ENCODE measurements around the gene CTSV. TPM values are rescaled to one million over a fixed set of nuclear protein-coding genes. Genes with fewer than 3 reads are reported as not detected.
"Not testable (repeated sequence)": the region's sequence is repeated elsewhere in the genome, so short reads cannot be mapped to it uniquely, and the experiment has no call there.

Gene CTSV
- total RNA-seq: under 1 TPM in 2 of 3 donors, not detected in 1; 0.14 to 0.34 TPM

GRCh38 chr9:97038611-97039513 lies at the start of gene CTSV:
Gene CTSV, minus strand, starts transcription at chr9:97039142. Its CDS starts 1,099 bp downstream, at chr9:97038043.
- Mint-ChIP-seq H3K4me3 (peak within 1 kb of the TSS; percentile 80), H3K9me3 (no peaks in the 10 kb centered on the region), H3K4me1 (ENCODE audit: low read depth) (peaks cover 3% of the 10 kb centered on the region), H3K36me3 (ENCODE audit: insufficient read depth) (no peaks in the 10 kb centered on the region), H3K27me3 (ENCODE audit: low read depth) (peaks cover 49% of the 10 kb centered on the region)
- ATAC-seq: peak; percentile 100
- peak; percentile 73 for DNase-seq

- H3K9me3 Mint-ChIP-seq; ATAC-seq; H3K36me3 Mint-ChIP-seq (ENCODE audit: insufficient read depth); DNase-seq; H3K4me1 Mint-ChIP-seq (ENCODE audit: low read depth); H3K4me3 Mint-ChIP-seq: not testable (repeated sequence)
- peaks cover 35% of the 10 kb centered on the region for H3K27me3 Mint-ChIP-seq (ENCODE audit: low read depth)
Observed at GRCh38 chr9:97087668-97088215, 48.8 kb upstream of the CTSV start.

DNA sequence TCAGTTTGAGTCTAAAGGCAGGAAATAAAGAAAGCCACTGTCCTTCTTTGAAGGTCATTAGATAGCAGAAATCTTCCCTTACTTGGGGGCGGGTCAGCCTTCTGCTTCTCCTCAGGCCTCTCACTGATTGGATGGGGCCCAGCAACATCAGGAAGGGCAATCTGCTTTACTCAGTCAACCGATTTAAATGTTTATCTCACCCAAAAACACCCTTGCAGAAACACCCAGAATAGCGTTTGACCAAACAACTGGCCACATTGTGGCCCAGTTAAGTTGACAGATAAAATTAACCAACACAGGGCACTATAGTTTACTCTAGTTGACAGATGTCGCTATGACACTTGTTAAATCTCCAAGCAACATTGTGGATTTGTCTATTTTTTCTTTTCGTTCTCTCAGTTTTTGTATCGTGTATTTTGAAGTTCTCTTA lies 45.6 kb upstream of the CTSV start:
- H3K9me3 Mint-ChIP-seq; DNase-seq; H3K4me3 Mint-ChIP-seq; H3K4me1 Mint-ChIP-seq (ENCODE audit: low read depth); ATAC-seq; H3K36me3 Mint-ChIP-seq (ENCODE audit: insufficient read depth): not testable (repeated sequence)
- H3K27me3 Mint-ChIP-seq (ENCODE audit: low read depth): peaks cover 30% of the 10 kb centered on the region

- no peak for ATAC-seq
- Mint-ChIP-seq H3K36me3 (ENCODE audit: insufficient read depth) (no peaks in the 10 kb centered on the region), H3K9me3 (peaks cover 4% of the 10 kb centered on the region), H3K4me1 (ENCODE audit: low read depth) (no peaks in the 10 kb centered on the region), H3K27me3 (ENCODE audit: low read depth) (peaks cover 55% of the 10 kb centered on the region), H3K4me3 (no peak overlapping the region)
- DNase-seq: no peak
Observed at GRCh38 chr9:97078362-97078761, 39.4 kb upstream of the CTSV start.

DNA sequence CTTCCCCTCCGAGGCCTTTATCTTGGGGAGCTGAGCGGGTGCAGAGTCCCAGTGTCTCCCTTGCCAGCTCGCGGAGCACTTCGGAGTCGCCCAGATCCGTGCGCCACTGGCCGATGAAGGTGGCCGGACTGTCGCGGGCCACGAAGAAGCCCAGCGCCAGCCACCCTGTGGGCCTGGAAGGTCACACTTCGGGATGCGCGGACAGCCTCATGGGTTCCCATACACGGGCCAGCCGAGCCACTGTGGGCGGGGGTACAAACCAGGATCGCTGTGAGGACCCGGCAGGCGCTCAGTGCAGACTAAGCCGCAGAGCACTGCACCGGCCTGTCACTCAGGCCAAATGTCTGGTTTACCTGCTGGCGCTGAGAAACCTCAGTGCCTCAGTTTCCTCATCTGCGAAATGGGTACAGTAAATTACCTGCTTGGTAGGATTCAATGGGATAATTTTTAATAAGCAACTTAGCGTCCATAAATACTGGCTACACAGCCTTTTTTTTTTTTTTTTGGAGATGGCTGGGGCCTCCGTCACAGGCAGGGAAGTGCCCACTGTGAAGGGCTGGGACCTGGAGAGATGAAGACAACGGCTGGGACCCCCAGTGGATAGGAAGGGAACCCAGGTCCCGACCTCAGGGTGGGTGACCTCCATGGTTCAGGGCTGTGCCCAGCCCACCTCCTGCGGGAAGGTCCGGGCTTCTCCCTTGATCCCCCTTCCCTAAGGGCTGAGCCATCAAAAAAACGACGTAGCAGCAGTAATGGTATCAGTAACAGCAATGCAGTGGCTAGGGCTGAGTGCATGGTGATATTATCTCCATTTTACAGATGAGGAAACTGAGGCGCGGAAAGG lies 38.7 kb upstream of the CTSV start:
- DNase-seq (no peak), ATAC-seq (no peak)
- H3K9me3 Mint-ChIP-seq: peaks cover 4% of the 10 kb centered on the region
- no peaks in the 10 kb centered on the region for H3K4me1 Mint-ChIP-seq (ENCODE audit: low read depth)
- no peak overlapping the region for H3K4me3 Mint-ChIP-seq
- no peaks in the 10 kb centered on the region for H3K36me3 Mint-ChIP-seq (ENCODE audit: insufficient read depth)
- H3K27me3 Mint-ChIP-seq (ENCODE audit: low read depth): peaks cover 59% of the 10 kb centered on the region

DNA sequence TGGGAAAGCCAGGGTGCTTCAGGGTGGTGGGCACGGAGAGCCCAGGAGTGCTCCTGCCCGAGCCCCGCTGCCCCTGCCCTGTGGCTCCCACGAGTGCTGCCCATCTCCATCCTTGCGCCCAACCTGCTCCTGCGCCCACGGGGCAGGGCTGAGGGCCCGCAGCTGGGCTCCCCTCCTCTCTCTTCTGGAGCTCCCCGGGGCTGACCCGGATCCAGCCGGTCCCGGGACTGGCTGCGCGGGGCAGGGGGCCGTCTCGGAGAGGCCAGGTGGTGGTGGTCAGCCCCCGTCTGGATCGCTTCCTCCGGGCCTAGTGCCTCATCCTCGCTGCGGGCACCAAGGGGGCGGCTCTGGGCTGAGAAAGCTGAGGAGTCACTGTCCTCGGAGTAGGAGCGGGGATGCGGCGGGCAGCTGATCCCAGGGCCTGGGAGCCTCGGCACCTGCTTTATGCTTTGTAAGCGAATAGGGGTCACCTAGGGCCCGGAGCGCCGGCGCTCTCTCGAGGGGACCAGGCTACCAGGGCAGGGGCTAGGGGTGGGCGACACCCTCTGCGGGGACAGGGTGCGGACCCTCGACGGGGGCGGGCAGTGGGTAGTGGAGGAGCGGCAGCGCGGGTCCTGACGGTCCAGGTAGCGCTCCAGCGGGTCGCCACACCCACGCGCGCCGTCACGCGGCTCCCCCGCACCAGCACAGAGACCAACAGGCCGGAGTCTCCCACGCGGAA lies 37.9 kb upstream of the CTSV start:
- peaks cover 63% of the 10 kb centered on the region for H3K27me3 Mint-ChIP-seq (ENCODE audit: low read depth)
- not testable (repeated sequence) for H3K4me3 Mint-ChIP-seq; H3K4me1 Mint-ChIP-seq (ENCODE audit: low read depth); H3K9me3 Mint-ChIP-seq; DNase-seq; H3K36me3 Mint-ChIP-seq (ENCODE audit: insufficient read depth)
- peak in 1 of 2 donors; percentile 30 for ATAC-seq

DNA sequence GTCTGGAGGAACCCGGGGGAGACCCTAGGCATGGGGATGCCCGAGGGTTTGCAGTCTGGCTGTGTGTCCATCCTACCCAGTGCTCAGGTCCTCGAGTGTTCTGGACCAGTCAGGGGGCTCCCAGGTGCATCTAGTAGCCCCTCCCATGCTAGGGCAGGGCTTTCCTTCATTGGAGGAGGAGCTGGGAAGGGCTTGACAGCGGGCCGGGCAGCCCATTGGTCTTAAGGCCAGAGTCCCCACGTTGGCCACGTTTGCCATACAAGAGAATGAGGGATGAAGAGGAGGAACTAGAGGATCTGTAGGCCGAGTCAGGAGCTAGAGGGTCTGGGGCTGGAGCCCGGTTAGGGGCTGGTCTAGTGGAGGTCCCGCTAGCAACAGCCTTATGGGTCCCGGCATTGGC lies 37.3 kb upstream of the CTSV start:
- H3K4me3 Mint-ChIP-seq: no peak overlapping the region
- H3K27me3 Mint-ChIP-seq (ENCODE audit: low read depth): peaks cover 66% of the 10 kb centered on the region
- DNase-seq (no peak), ATAC-seq (no peak)
- H3K4me1 Mint-ChIP-seq (ENCODE audit: low read depth): no peaks in the 10 kb centered on the region
- H3K36me3 Mint-ChIP-seq (ENCODE audit: insufficient read depth): no peaks in the 10 kb centered on the region
- peaks cover 4% of the 10 kb centered on the region for H3K9me3 Mint-ChIP-seq

GRCh38 chr9:97075289-97075985 lies 36.5 kb upstream of the CTSV start:
- Mint-ChIP-seq H3K4me1 (ENCODE audit: low read depth) (no peaks in the 10 kb centered on the region), H3K36me3 (ENCODE audit: insufficient read depth) (no peaks in the 10 kb centered on the region), H3K4me3 (no peak overlapping the region), H3K9me3 (no peaks in the 10 kb centered on the region), H3K27me3 (ENCODE audit: low read depth) (peaks cover 62% of the 10 kb centered on the region)
- DNase-seq (no peak), ATAC-seq (no peak)

DNA sequence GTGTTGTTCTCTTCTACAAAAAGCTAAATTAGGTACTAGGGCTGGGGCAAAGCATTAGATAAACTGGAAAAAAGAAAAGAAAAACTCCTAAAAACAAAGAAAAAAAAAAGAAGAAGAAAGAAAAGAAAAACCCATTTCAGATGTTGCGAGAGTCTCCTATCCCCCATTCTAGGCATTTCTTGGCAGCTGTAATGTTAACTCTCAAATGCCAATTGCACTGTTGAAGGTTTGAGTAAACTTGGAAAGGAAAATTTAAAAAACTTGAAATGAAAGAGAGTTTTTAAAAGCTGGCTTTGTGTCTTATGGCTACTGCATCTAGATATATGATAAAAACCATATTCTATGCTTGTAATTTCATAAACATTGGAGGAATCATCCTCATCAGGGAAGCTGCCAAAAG lies 34.6 kb upstream of the CTSV start:
- no peak for ATAC-seq
- H3K4me3 Mint-ChIP-seq: no peak overlapping the region
- no peaks in the 10 kb centered on the region for H3K9me3 Mint-ChIP-seq
- no peaks in the 10 kb centered on the region for H3K36me3 Mint-ChIP-seq (ENCODE audit: insufficient read depth)
- no peak for DNase-seq
- no peaks in the 10 kb centered on the region for H3K4me1 Mint-ChIP-seq (ENCODE audit: low read depth)
- H3K27me3 Mint-ChIP-seq (ENCODE audit: low read depth): peaks cover 52% of the 10 kb centered on the region

DNA sequence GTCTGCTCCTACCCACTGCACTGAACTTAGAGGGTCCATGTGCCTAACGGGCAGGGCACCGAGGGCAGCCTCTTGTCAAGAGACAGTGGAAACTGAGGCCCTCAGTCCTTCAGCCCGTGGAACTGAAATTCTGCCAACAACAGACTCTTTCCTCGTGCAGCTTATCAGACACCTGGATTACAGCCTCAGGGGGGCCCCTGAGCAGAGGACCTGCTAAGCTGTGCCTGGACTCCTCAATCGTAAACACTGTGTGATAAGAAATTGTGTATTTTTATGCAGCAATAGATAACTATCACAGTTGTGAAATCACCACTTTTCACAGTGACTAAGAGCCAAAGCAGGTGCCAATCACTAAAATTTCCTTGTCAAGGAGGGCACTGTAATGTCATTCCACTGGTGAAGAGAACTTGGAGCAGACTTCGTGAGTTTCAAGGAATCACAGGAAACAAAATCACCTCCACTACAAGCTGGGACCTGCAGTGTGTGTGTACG lies 33.4 kb upstream of the CTSV start:
- Mint-ChIP-seq H3K27me3 (ENCODE audit: low read depth) (peaks cover 42% of the 10 kb centered on the region), H3K36me3 (ENCODE audit: insufficient read depth) (no peaks in the 10 kb centered on the region), H3K4me1 (ENCODE audit: low read depth) (no peaks in the 10 kb centered on the region), H3K4me3 (no peak overlapping the region), H3K9me3 (no peaks in the 10 kb centered on the region)
- ATAC-seq (no peak), DNase-seq (no peak)

DNA sequence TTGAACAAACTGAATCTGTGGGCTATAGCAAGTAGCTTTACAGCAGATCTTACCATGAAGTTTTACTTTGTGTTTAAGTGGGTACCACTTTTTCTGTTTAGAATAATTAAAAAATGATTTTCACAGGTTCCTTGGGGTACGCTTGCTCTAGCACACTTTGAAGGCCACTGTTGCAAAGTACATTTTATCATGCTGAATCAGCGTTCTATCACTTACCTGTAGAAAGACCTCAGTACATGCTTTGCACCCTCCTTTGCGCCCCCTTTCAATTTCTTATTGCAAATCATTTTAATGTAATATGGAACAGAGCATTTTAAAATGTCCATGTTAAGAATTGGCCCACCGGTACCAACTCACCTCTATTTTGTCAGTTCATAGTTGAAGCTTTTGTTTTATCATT lies 31.4 kb upstream of the CTSV start:
- not testable (repeated sequence) for H3K9me3 Mint-ChIP-seq; H3K4me3 Mint-ChIP-seq; H3K4me1 Mint-ChIP-seq (ENCODE audit: low read depth); H3K36me3 Mint-ChIP-seq (ENCODE audit: insufficient read depth); ATAC-seq; DNase-seq
- H3K27me3 Mint-ChIP-seq (ENCODE audit: low read depth): peaks cover 32% of the 10 kb centered on the region

DNA sequence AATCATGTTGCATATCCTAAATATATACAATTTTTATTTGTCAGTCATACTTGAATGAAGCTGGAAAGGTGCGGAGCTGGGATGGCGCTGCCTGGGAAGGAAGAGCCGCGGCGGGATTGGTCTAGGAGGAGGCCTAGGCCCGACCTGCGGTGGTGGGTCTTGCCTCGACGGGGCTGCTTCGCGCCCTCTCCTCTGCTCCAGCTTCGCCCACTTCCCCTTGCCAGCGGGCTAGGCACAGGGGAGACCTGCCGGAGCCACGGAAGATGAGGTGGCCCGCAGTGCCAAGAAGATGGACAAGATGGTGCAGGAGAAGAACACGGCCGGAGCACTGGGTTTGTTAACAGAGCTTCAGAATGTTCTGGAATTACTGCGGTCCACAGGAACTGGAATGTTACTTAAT lies 28.5 kb upstream of the CTSV start:
- DNase-seq (no peak), ATAC-seq (no peak)
- H3K4me1 Mint-ChIP-seq (ENCODE audit: low read depth): peaks cover 5% of the 10 kb centered on the region
- no peak overlapping the region for H3K4me3 Mint-ChIP-seq
- H3K36me3 Mint-ChIP-seq (ENCODE audit: insufficient read depth): no peaks in the 10 kb centered on the region
- peaks cover 7% of the 10 kb centered on the region for H3K9me3 Mint-ChIP-seq
- peaks cover 10% of the 10 kb centered on the region for H3K27me3 Mint-ChIP-seq (ENCODE audit: low read depth)

DNA sequence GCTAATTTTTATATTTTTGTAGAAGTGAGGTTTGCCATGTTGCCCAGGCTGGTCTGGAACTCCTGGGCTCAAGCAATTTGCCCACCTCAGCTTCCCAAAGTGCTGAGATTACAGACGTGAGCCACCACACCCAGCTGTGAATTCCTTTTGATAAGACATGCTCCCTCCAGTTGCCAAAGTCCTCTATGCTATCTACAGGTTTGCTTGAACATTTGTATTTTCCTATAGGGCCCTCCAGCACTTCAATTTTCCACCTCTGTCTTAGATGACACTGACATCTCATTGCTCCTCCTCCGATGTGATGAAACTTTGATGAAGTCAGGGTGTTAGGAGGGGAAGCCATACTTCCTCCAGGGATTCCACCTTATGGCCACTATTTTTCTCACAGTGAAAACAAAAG lies 25.2 kb upstream of the CTSV start:
- H3K27me3 Mint-ChIP-seq (ENCODE audit: low read depth): peaks cover 9% of the 10 kb centered on the region
- no peaks in the 10 kb centered on the region for H3K36me3 Mint-ChIP-seq (ENCODE audit: insufficient read depth)
- no peak overlapping the region for H3K4me3 Mint-ChIP-seq
- H3K9me3 Mint-ChIP-seq: peaks cover 7% of the 10 kb centered on the region
- ATAC-seq (no peak), DNase-seq (no peak)
- peaks cover 12% of the 10 kb centered on the region for H3K4me1 Mint-ChIP-seq (ENCODE audit: low read depth)

All from activated T-cell treated with anti-CD3 and anti-CD28 coated beads, Interleukin-2, amount 50 U/mL, for 4 hours (primary cell).